Activated T-helper 2 cell treated with anti-CD3 and anti-CD28 coated beads, Interferon-gamma antibody, Interleukin-2, Interleukin-4, amounts not matched to agents 10 μg/mL and 5 μg/mL and 100 μg/mL, durations not matched to agents 14 hours and 24 hours and 36 hours (primary cell): Measurements from ENCODE around the gene UBC. TPM values are rescaled to one million over a fixed set of nuclear protein-coding genes. Genes with fewer than 3 reads are reported as not detected.
"Not testable (repeated sequence)": the region's sequence is repeated elsewhere in the genome, so short reads cannot be mapped to it uniquely, and the experiment has no call there.

Source experiments
- DNase-seq: peaks from one replicate; pipeline ENCODE4 v3.0.0; 2021; ENCODE audit warnings: low spot score
- H3K27ac Mint-ChIP-seq: one replicate; pipeline ENCODE4 v1.8.0; 2021; ENCODE audit warnings: mixed read lengths
- H3K27me3 Mint-ChIP-seq: one replicate; pipeline ENCODE4 v1.8.0; 2021; ENCODE audit warnings: low read depth, mixed read lengths
- H3K36me3 Mint-ChIP-seq: one replicate; pipeline ENCODE4 v1.8.0; 2021; ENCODE audit warnings: low read depth, mixed read lengths
- H3K4me1 Mint-ChIP-seq: one replicate; pipeline ENCODE4 v1.8.0; 2021; ENCODE audit warnings: low read depth, mixed read lengths
- H3K4me3 Mint-ChIP-seq: one replicate; pipeline ENCODE4 v1.8.0; 2021; ENCODE audit warnings: low read depth, mild to moderate bottlenecking, moderate library complexity, mixed read lengths
- H3K9me3 Mint-ChIP-seq: one replicate; pipeline ENCODE4 v1.8.0; 2021; ENCODE audit warnings: mixed read lengths
- intact Hi-C: fragments of 100-400 bp; cut with micrococcal nuclease; formaldehyde crosslinking; loops from one replicate; pipeline ENCODE4 v1.15.1; 2023
- total RNA-seq: library from RNA; stranded (reverse); gene quantifications from 2 replicates; pipeline ENCODE4 v1.2.3, GENCODE V29; 2022

UBC gene
- total RNA-seq, 1 donor from 2014 or later: 874 TPM

- Mint-ChIP-seq H3K27me3 (peaks cover 3% of the 10 kb centered on the region), H3K4me1 (peaks cover 27% of the 10 kb centered on the region), H3K4me3 (peak overlapping the region; percentile 92), H3K27ac (peak overlapping the region; percentile 88), H3K36me3 (peaks cover 4% of the 10 kb centered on the region), H3K9me3 (no peaks in the 10 kb centered on the region)
- intact Hi-C loops: no loop called here
- DNase-seq: no peak
Observed at GRCh38 chr12:124928095-124928911, 13.9 kb upstream of the UBC start.

GRCh38 chr12:124927201-124928094 lies 13.0 kb upstream of the UBC start:
- intact Hi-C loops: loop anchor here (1.0 kb wide), 2 partner anchors 10 to 12 kb away; no protein-coding TSS in a partner anchor
- H3K4me1 Mint-ChIP-seq: peaks cover 30% of the 10 kb centered on the region
- H3K27ac Mint-ChIP-seq: peak overlapping the region; percentile 88
- peak overlapping the region; percentile 92 for H3K4me3 Mint-ChIP-seq
- peaks cover 3% of the 10 kb centered on the region for H3K27me3 Mint-ChIP-seq
- H3K36me3 Mint-ChIP-seq: peaks cover 4% of the 10 kb centered on the region
- peak; percentile 90 for DNase-seq
- no peaks in the 10 kb centered on the region for H3K9me3 Mint-ChIP-seq

DNA sequence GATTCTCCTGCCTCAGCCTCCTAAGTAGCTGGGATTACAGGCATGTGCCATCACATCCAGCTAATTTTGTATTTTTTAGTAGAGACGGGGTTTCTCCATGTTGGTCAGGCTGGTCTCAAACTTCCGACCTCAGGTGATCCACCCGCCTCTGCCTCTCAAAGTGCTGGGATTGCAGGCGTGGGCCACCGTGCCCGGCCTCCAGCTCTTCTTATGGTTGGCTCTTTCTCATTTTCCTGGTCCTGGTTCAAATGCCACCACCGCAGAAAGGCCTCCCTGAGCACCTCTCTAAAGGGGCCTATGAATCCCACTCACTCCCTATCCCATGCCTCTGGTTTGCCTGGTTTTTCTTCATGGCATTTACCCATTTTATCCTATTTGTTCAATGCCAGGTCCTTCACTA lies 11.3 kb upstream of the UBC start:
- DNase-seq, H3K27me3 Mint-ChIP-seq, H3K36me3 Mint-ChIP-seq, H3K9me3 Mint-ChIP-seq, H3K4me3 Mint-ChIP-seq, H3K27ac Mint-ChIP-seq, intact Hi-C loops: not testable (repeated sequence)
- peaks cover 42% of the 10 kb centered on the region for H3K4me1 Mint-ChIP-seq

DNA sequence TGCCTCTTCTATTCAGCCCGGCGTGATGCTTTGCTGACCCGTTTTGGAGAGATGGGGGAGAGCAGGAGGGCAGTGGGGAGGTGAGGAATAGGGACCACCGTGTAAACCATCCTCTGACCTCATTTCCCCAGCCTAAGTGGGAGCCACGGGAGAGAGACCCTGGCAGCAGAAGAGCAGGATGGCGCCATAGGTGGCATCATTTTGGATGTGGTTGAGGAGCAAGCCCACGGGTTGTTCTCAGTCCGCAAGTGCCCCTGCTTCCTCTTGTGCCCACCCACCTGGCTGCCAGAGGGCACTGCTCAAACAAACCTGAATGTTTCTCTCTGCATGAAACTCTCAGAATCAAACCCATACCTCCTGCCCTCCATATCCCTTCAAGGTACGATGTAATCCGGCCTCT lies 10.7 kb upstream of the UBC start:
- H3K4me1 Mint-ChIP-seq: peaks cover 41% of the 10 kb centered on the region
- no peaks in the 10 kb centered on the region for H3K9me3 Mint-ChIP-seq
- intact Hi-C loops: no loop called here

GRCh38 chr12:124923905-124924734 lies 9.7 kb upstream of the UBC start:
- Mint-ChIP-seq H3K4me1 (peaks cover 49% of the 10 kb centered on the region), H3K4me3 (no peak overlapping the region), H3K27me3 (peaks cover 3% of the 10 kb centered on the region), H3K27ac (no peak overlapping the region), H3K36me3 (no peaks in the 10 kb centered on the region), H3K9me3 (no peaks in the 10 kb centered on the region)
- intact Hi-C loops: no loop called here
- DNase-seq: no peak

More for the DNA sequence above, 10.7 kb upstream of the UBC start:
- Mint-ChIP-seq H3K27ac (no peak overlapping the region), H3K4me3 (no peak overlapping the region), H3K27me3 (peaks cover 3% of the 10 kb centered on the region), H3K36me3 (peaks cover 2% of the 10 kb centered on the region)
- no peak for DNase-seq

GRCh38 chr12:124921200-124922031 lies 7.0 kb upstream of the UBC start:
- peak; percentile 75 for DNase-seq
- intact Hi-C loops: loop anchor here (1.0 to 2.0 kb wide), 4 partner anchors 18 to 1207 kb away; partner anchors contain the start of gene BRI3BP
- Mint-ChIP-seq H3K27me3 (no peaks in the 10 kb centered on the region), H3K36me3 (no peaks in the 10 kb centered on the region), H3K27ac (peak overlapping the region; percentile 98), H3K4me1 (peaks cover 51% of the 10 kb centered on the region), H3K4me3 (peak overlapping the region; percentile 80), H3K9me3 (no peaks in the 10 kb centered on the region)

GRCh38 chr12:124920353-124920935 lies 6.0 kb upstream of the UBC start:
- Mint-ChIP-seq H3K4me1 (peaks cover 56% of the 10 kb centered on the region), H3K27ac (peak overlapping the region; percentile 98), H3K9me3 (no peaks in the 10 kb centered on the region), H3K27me3 (no peaks in the 10 kb centered on the region), H3K36me3 (no peaks in the 10 kb centered on the region), H3K4me3 (peak overlapping the region; percentile 81)
- intact Hi-C loops: loop anchor here (2.0 kb wide), 2 partner anchors 72 to 1206 kb away; partner anchors contain the start of gene BRI3BP
- DNase-seq: no peak

- intact Hi-C loops: loop anchor here (2.0 to 5.0 kb wide), 3 partner anchors 73 to 1205 kb away; partner anchors contain the start of gene BRI3BP
- no peak for DNase-seq
- Mint-ChIP-seq H3K9me3 (no peaks in the 10 kb centered on the region), H3K27me3 (no peaks in the 10 kb centered on the region), H3K4me3 (peak overlapping the region; percentile 81), H3K27ac (peak overlapping the region; percentile 98), H3K4me1 (peaks cover 60% of the 10 kb centered on the region), H3K36me3 (no peaks in the 10 kb centered on the region)
Observed at GRCh38 chr12:124919521-124920352, 5.3 kb upstream of the UBC start.

DNA sequence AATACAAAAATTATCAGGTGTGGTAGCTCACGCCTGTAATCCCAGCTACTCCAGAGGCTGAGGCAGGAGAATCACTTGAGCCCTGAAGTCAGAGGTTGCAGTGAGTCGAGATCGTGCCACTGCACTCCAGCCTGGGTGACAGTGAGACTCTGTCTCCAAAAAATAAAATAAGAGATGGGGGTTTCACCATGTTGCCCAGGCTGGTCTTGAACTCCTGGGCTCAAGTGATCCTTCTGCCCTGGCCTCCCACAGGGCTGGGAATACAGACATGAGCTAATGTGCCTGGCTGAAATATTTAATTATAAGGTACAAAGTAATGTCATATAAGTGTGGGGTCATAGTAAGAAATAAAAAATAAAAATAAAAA lies 4.2 kb upstream of the UBC start:
- H3K9me3 Mint-ChIP-seq, DNase-seq, H3K27me3 Mint-ChIP-seq, H3K36me3 Mint-ChIP-seq: not testable (repeated sequence)
- Mint-ChIP-seq H3K4me3 (peak overlapping the region; percentile 86), H3K4me1 (peaks cover 61% of the 10 kb centered on the region), H3K27ac (peak overlapping the region; percentile 98)
- intact Hi-C loops: loop anchor here (5.0 kb wide), 1 partner anchor 451 kb away; no protein-coding TSS in a partner anchor

DNA sequence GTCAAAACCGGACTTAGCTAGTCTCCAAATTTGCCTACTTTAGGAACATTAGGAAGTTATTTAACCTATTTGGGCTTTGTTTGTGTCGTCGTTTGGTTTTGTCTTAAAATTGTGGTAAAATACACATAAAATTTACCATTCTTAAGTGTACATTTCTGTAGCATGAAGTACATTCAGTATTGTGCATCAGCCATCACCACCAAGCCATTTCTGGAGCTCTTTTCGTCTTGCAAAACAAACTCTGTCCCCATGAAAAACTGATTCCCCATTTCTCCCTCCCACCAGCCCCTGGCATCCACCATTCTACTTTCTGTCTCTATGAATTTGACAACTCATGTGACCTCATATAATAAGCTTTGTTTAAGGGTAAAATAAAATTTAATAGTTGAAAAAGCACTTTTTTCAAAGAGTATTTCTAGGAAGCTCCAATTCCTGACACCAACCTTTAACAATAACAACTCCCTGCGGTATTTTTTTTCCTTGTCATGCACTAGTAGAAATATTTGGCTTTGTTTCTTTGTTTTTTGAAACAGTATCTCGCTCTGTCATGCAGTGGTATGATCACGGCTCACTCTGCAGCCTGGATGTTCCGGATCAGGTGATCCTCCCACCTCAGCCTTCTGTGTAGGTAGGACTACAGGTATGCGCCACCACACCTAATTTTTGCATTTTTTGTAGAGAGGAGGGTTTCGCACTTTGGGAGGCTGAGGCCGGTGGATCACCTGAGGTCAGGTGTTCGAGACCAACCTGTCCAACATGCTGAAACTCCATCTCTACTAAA lies 3.6 kb upstream of the UBC start:
- no peak for DNase-seq
- H3K27ac Mint-ChIP-seq: peak overlapping the region; percentile 98
- peaks cover 16% of the 10 kb centered on the region for H3K36me3 Mint-ChIP-seq
- H3K9me3 Mint-ChIP-seq: no peaks in the 10 kb centered on the region
- H3K4me1 Mint-ChIP-seq: peaks cover 65% of the 10 kb centered on the region
- intact Hi-C loops: loop anchor here (1.0 to 5.0 kb wide), 3 partner anchors 9 to 451 kb away; no protein-coding TSS in a partner anchor
- no peaks in the 10 kb centered on the region for H3K27me3 Mint-ChIP-seq
- H3K4me3 Mint-ChIP-seq: peak overlapping the region; percentile 86
